Endometrial microvascular endothelial cells (primary cell): Measurements from ENCODE around the gene TACR1. TPM values are rescaled to one million over a fixed set of nuclear protein-coding genes. Genes with fewer than 3 reads are reported as not detected.
"Not testable (repeated sequence)": the region's sequence is repeated elsewhere in the genome, so short reads cannot be mapped to it uniquely, and the experiment has no call there.

Experiments
- in situ Hi-C: cut with HindIII; loops from 2 replicates; pipeline ENCODE4 v1.10.0; 2017; ENCODE audit warnings: low sequenced_read_pairs, low pct_unique_long_range_greater_than_20kb; ENCODE audit errors: inconsistent ontology term
- total RNA-seq: library from RNA; depleted of rRNA; stranded (reverse); fragments of >200 nt; gene quantifications from one replicate; pipeline ENCODE4 v1.2.3, GENCODE V29; 2015; ENCODE audit errors: inconsistent ontology term

Gene TACR1
- total RNA-seq = not detected

- in situ Hi-C loops = no loop called here
Observed at GRCh38 chr2:75199428-75200011, at the start of gene TACR1. TSS of gene TACR1 (minus strand) at chr2:75199520. CDS start at chr2:75198934, 586 bp downstream.

- in situ Hi-C loops = not testable (repeated sequence)
Observed at GRCh38 chr2:75248581-75248980, 49.3 kb upstream of the TACR1 start.

GRCh38 chr2:75246441-75247167 lies 47.3 kb upstream of the TACR1 start:
- in situ Hi-C loops = no loop called here

DNA sequence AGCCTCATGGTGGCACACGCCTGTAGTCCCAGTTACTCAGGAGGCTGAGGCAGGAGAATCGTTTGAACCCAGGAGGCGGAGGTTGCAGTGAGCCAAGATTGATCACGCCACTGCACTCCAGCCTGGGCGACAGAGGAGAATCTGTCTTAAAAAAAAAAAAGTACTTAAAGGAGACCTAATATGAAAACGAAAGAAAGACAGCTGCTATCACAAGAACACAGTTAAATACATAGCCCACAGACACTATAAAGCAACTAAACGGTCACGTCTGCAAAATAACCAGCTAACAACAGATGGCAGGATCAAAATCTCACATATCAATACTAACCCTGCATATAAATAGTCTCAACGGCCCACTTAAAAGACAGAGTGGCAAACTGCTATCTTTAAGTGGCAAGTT lies 43.9 kb upstream of the TACR1 start:
- in situ Hi-C loops = no loop called here

GRCh38 chr2:75241696-75242095 lies 42.4 kb upstream of the TACR1 start:
- in situ Hi-C loops = no loop called here

GRCh38 chr2:75238670-75239330 lies 39.5 kb upstream of the TACR1 start:
- in situ Hi-C loops = no loop called here

DNA sequence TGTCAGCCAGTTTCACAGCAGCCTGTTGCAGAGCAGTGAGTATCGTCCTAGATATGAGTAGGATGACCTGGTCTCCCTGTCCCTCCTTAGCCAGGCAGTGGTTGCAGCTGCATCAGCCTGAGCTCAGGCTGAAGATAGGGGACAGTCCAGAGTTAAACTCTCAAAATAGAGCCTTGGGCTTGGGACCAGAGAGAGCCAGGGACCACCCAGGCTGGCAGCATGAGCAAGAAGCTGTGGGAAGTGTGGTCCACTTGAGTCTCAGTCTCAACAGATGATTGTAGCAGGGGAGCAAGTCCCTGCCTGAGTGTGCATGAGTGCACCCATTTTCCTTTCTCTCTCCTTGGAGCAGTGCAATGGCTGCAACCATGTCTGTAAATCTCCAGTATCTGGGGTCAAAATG lies 38.0 kb upstream of the TACR1 start:
- in situ Hi-C loops = no loop called here

DNA sequence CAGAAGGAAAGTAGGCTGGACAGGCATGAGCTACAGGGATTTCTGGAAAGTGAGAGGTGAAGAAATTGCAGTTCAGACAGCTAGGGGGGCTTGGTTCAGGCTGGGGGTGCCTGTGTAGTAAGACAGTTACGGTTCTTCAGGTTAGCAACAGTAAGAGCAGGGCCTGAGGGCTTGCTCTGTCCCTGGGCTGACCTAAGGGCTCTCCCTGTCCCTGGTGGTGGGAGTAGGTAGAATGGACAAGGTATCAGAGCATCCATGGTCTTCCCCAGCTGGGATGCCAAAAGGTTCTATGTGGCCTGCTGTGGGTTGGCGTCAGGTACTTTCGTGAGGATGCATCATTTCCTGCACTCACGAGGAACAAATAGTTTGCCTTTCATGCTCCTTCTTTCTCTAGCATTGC lies 34.6 kb upstream of the TACR1 start:
- in situ Hi-C loops = no loop called here

GRCh38 chr2:75226617-75227016 lies 27.3 kb upstream of the TACR1 start:
- in situ Hi-C loops = no loop called here

GRCh38 chr2:75226099-75226498 lies 26.8 kb upstream of the TACR1 start:
- in situ Hi-C loops = no loop called here

DNA sequence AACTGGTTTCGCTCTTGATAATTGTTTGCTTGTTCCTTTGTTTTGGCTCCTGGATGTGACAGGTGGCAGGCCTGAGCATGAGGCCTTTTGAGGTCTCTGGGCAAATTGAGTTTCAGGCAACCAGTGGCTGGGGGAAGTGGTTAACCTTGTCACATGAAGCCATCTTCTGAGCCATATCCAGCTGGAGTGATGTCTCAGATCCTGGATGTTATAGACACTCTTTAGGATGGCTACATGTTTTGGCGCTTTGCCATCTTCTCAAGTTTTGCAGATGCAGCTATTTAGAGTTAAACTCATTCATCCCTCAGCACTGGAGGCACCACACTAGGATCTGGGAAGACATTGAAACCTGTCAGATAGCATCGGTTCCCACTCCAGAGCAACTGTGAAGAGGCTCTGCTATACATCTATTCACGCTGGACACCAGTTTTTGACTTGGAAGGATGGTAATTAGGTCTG lies 25.3 kb upstream of the TACR1 start:
- in situ Hi-C loops = no loop called here

- in situ Hi-C loops = no loop called here
Observed at GRCh38 chr2:75222527-75222926, 23.2 kb upstream of the TACR1 start.

DNA sequence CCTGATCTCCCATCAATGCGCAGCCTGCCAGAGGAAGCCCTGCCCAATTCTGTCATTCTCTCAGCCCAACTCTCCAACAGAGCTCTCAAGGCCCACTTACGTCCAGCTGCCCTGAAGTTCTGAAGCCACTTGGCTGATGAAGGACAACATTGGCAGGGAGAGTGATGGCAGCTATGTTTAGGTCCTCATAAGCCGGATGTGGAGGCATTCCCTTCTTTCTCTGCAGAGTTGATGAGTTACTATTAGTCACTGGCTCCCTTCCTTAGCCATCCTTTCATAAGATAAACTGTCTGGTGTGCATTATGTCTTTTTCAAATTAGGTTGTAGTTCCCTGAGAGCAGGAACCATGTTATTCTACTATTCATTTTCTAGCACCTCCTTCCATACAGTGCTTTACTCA lies 22.5 kb upstream of the TACR1 start:
- in situ Hi-C loops = no loop called here

DNA sequence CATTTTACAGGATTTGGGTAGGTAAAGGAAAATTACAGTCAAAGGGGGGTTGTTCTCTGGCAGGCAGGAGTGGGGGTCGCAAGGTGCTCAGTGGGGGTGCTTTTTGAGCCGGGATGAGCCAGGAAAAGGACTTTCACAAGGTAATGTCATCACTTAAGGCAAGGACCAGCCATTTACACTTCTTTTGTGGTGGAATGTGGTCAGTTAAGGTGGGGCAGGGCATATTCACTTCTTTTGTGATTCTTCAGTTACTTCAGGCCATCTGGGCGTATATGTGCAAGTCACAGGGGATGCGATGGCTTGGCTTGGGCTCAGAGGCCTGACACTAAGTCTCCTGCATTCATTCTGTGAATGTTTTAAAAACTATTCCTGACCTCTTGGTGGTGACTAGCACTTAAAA lies 19.9 kb upstream of the TACR1 start:
- in situ Hi-C loops = not testable (repeated sequence)

- in situ Hi-C loops = no loop called here
Observed at GRCh38 chr2:75211266-75211770, 12.0 kb upstream of the TACR1 start.

GRCh38 chr2:75210409-75210808 lies 11.1 kb upstream of the TACR1 start:
- in situ Hi-C loops = no loop called here

GRCh38 chr2:75208738-75209137 lies 9.4 kb upstream of the TACR1 start:
- in situ Hi-C loops = no loop called here

DNA sequence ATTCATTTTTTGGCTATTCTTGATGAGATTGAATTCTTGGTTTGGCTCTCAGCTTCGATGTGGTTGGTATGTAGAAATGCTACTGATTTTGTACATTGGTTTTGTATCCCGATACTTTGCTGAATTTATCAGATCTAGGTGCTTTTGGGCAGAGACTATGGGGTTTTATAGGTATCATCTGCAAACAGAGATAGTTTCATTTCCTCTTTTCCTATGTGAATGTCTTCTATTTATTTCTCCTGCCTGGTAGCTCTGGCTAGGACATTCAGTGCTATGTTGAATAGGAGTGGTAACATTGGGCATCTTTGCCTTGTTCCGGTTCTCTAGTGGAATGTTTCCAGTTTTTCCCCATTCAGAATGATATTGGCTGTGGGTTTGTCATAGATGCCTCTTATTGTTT lies 5.5 kb upstream of the TACR1 start:
- in situ Hi-C loops = no loop called here

- in situ Hi-C loops = no loop called here
Observed at GRCh38 chr2:75202359-75202758, 3.0 kb upstream of the TACR1 start.
